ENCODE data around the gene BRD7.

Gene BRD7

DNA sequence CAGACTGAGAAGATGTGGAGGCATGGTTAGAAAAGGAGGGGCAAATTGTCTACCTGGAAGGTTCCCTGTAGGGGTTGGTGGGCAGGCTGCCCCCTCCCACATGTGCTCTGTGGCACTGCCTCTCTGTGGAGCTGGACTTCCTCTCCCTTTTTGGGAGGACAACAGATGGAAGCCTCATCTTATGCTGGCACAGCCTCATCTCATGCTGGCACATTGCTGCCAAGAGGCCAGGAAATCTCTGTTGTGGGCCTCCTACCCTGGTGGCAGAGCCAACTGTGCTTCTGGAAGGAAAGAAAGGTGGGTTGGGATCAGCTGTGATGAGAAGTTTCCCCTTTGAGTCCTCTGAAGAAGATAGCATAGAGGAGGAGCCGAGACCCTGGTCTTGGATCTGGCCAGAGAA lies 19.7 kb upstream of the BRD7 start:
- no peak for DNase-seq

DNA sequence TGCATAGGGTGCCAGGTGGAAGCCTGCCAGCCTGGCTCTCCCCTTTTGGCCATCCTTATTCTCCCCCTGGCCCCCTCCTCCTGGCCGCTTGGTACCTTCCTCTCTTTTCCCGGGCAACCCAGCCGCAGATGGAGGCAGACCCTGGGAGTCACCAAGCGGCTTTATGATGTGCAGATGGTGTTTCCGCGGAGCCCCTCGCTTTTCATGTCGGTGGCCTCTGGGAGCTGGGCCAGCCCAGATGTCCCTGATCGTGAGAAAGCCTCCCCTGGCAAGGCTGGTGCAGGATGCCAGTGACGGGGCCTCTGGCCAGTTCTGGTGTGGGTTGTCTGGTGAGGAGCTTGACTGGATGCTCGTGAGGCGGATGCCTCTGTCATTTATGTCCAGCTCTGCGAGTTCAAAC lies 18.0 kb upstream of the BRD7 start:
- no peak for DNase-seq

GRCh38 chr16:50386139-50386538 lies 17.4 kb upstream of the BRD7 start:
- DNase-seq: no peak

GRCh38 chr16:50384500-50385135 lies 15.8 kb upstream of the BRD7 start:
- DNase-seq: no peak

- no peak for DNase-seq
These were observed 13.1 kb upstream of the BRD7 start for GRCh38 chr16:50381679-50382440.

- DNase-seq: no peak
These were observed 9.6 kb upstream of the BRD7 start for GRCh38 chr16:50378417-50378816.

- DNase-seq: no peak
These were observed 8.2 kb upstream of the BRD7 start for GRCh38 chr16:50377001-50377400.

DNA sequence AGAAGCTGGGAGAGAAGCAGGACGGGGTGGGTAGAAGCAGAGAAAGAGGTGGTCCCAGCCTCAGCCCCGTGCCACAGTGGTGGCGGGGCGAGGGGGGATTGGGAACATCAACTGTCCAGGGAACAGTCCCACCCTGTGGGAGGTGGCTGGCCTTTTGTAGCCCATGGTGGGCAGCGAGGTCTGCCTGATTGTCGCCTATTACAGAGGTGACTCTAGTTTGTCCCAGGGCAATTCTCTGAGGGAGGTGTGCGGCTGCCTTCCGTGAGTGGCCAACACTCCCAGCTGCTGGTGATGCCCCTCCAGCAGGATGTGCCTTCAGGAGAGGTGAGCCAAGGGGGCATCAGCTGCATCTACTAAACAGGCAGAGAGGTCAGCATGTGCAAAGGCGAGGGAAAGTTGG lies 5.0 kb upstream of the BRD7 start:
- DNase-seq: no peak

- DNase-seq: no peak
These were observed 4.5 kb upstream of the BRD7 start for GRCh38 chr16:50373345-50373701.

- peak; percentile 7 for DNase-seq
These were observed 4.0 kb upstream of the BRD7 start for GRCh38 chr16:50372611-50373344.

DNA sequence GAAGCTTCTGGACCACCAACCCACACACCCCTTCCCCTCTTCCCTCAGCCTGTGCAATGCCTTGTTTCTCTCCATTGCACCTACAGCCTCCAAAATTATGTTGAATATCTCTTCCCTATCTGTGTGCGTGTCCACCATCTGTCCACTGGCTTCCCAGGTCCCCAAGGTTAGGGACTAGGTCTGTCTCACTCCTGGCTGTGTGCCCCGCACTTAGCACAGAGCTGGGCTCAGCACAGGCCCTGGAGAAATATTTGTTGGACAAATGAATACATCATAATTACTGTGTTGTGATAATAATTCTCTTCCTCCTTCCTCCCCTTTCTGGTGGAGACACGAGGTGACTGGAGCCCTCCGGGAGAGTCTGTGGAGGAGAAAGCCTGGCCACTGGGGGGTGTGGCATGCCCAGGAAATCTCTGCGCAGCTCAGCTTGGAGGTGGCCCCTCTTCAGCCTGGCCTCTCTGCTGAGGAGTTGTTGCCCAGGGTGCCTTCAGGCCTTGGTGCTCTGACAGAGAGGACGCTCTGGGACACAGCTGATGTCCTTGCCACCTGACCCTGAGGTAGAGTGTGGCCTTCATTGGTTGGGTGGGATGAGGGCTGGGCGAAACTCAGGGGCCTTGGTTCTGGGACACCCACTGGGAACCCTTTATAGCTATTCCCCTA lies 3.3 kb upstream of the BRD7 start:
- DNase-seq: no peak

DNA sequence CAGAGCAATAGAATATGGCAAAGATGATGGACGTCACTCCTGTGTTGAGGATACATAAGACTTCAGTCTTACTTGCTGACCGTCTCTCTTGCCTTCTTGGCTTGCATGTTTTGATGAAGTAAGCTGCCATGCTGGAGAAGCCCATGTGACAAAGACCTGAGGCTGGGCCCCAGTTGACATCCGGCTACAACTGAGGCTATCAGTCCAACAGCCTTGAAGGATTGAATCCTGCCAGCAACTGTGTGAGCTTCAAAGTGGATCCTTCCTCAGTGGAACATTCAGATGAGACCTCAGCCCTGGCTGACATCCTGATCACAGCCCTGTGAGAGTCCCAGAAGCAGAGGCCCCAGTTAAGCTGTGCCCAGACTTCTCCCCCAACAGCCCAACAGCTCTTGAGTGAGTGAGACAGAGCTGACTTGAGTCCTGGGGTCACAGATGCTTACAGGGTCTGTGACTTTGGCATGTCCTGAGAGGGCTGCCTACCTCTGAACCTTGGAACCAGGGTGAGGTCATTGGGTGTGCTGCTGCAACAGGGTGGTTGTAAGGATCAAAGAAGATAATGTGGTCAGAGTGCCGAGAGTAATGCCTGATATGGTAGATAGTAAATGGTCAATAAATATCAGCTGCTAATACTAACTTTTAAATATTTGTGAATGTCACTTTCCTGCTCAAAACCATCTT lies 2.4 kb upstream of the BRD7 start:
- DNase-seq: no peak

DNA sequence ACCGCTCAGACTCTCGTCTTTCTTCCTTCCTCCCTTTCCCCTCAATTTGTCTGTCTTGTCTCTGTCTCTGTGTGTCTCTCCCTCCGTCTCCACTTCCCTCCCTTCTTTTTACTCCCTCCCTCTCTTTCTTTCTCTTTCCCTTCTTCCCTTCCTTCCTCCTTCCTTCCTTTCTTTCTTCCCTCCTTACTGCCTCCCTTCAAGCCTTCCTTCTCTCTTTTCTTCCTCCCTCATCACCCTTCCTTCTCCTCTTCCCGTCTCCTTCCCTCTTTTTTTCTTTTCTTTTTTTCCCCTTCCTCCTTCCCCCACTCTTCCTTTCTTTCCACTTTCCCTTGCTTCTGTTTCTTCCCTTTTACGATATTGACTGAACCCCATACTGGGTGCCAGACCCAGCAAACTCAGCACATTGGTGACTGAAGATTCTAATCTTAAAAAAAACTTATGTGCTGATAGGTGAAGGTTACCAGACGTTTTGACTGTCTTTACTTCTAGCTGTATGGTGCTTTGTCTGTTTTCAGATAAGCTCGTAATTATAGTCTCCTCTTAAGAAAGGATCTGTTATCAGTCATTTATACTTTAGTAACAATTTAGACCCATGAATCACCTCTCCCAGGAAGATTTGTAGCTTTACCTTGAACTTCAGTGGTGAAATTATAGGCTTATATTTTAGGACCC lies 481 bp upstream of the BRD7 start:
- DNase-seq: no peak

- DNase-seq: no peak
These were observed 895 bp downstream of the BRD7 start for GRCh38 chr16:50367777-50368409.

DNA sequence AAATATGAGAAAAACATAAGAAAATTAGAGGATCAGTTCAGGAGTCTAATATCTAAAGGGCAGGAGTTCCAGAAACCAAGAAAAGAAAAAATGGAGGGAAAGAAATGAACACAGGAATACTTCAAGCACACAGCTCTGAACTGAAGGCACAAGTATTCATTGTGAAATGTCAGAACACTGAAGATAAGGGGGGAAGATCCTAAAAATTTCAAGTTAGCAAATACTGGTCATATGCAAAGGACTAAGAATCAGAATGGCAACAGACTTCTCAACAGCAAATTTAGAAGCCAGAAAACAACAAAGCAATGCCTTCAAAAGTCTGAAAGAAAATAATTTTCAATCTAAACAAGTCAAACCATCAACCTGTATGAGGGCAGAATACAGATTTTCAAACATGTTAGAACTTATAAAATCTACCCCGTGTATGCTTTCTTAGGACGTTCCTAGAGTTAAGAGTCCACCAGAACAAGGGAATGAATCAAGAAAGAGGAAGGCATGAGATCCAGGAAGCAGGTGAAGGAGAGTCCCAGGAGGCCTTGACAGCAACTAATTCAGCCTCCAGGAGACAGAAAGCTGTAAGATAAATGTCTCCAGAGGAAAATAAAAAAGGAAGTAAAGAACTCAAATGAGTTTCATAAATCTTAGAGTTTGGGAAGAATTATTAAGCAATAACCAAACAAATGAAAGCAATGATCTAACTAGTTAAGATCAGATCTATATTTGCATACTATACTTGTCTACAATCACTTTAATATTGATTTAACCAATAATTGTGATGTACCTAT lies 2.8 kb downstream of the BRD7 start:
- no peak for DNase-seq

DNA sequence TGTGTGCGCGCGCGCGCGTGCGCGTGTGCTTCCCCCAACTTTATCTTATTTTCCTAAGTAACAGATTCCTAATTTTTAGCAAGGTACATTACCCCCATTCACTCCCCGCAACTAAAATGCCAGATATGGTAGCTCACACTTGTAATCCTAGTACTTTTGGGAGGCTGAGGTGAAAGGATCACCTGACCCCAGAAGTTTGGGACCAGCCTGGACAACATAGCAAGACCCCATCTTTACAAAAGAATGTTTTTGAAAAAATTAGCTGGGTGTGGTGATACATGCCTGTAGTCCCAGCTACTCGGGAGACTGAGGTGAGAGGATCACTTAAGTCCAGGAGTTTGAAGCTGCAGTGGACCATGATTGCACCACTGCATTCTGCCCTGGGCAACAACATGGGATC lies 5.1 kb downstream of the BRD7 start:
- DNase-seq: no peak

DNA sequence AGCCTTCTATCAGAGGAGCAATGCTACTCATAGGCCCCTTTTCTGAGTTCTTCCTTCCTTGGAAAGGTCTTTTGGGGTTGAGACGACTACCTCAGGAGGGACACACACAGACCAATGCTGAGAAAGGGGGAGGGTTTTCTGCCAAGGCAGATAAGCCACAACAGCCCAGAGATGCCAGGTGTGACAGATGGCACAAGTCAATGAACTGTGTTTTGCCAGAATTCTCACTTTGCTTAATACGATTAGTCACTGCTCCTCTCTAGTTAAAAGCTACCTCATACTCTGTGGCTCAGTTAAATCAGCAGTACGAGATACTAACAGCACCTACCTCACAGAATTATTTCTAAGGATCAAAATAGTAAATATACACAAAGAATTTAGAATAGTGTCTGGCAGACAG lies 8.0 kb downstream of the BRD7 start:
- no peak for DNase-seq

DNA sequence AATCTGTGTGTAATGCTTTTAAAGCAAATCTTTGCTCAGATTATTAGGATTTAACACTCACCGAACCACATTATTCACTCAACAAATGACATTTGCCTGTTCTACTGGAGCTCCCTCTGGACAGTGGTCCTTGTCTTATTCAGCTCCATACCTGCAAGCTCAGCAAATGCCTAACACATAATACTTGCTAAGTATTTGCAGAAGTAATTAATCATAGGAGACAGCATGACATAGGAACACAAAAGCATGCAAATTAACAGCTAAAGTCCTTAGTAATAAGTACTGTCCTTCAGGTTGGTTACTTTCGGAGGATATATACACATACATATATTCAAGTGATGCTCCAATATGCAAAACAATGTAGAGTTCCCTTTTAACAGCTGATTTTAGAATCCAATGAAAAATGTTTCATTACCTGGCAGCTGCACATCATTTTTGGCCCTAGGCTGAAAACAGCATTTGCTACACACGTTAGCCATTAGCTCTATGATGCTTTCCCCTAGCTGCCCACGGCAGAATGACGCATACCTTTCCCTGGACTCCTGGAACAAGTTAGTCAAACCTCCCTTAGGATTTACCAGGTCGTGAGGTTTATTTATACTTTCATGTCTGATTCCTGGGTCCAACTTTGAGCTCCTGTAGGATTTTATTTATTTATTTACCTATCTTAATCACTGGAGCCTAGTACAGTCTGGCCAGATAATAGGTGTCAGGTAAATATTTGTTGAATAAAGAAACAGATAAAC lies 8.6 kb downstream of the BRD7 start:
- DNase-seq: no peak

- no peak for DNase-seq
These were observed 9.2 kb downstream of the BRD7 start for GRCh38 chr16:50359626-50360025.
